Omental fat pad (tissue), 4 donors: ENCODE results near the gene TUBGCP2. TPM values are rescaled to one million over a fixed set of nuclear protein-coding genes. Genes with fewer than 3 reads are reported as not detected.
"Not testable (repeated sequence)": the region's sequence is repeated elsewhere in the genome, so short reads cannot be mapped to it uniquely, and the experiment has no call there.

ENCODE experiments used
- ATAC-seq: fragments of 150-250 bp; one replicate; pipeline ENCODE4 v1.9.1; 2016; ENCODE audit warnings: mild to moderate bottlenecking, moderate library complexity; ENCODE audit not compliant: low FRiP score
- DNase-seq: peaks from one replicate; pipeline ENCODE4 v3.0.0-alpha.2; 2019; ENCODE audit warnings: low spot score
- total RNA-seq, 4 donors: library from RNA; depleted of rRNA; stranded (reverse); fragments of >200 nt; gene quantifications; one replicate each; pipeline ENCODE4 v1.1.0, GENCODE V29; 2016
- TF ChIP-seq, protein P1 (sequence below), 3 donors: fragments of 450-650 bp; IDR thresholded peaks; one replicate each; pipeline ENCODE4 v1.5.1; 2016 to 2017; ENCODE audit warnings: antibody characterized with exemption in 3 of 3, mild to moderate bottlenecking in 3 of 3, moderate library complexity in 2 of 3

Gene TUBGCP2
- total RNA-seq, 4 donors from 2014 or later, result 29.0 to 44.5 (median 36.3) TPM

DNA sequence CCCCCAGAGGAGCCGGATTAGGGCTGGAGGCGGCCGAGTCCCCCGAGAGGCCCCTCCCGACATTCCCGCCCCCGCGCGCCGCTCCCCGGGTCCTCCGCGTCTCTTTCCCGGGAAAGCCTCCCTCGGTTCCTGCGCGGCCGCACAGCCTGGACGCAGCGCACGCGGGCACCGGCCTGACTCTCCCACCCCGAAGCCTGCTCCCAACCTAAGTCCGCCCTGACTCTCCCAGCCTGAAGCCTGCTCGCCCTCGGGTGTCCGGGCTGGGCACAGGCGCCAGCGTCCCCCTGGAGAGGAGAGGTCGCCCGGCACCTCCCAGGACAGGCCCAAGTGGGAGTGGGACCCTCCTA, 71.5 kb downstream of the TUBGCP2 start:
- ATAC-seq, result no peak

DNA sequence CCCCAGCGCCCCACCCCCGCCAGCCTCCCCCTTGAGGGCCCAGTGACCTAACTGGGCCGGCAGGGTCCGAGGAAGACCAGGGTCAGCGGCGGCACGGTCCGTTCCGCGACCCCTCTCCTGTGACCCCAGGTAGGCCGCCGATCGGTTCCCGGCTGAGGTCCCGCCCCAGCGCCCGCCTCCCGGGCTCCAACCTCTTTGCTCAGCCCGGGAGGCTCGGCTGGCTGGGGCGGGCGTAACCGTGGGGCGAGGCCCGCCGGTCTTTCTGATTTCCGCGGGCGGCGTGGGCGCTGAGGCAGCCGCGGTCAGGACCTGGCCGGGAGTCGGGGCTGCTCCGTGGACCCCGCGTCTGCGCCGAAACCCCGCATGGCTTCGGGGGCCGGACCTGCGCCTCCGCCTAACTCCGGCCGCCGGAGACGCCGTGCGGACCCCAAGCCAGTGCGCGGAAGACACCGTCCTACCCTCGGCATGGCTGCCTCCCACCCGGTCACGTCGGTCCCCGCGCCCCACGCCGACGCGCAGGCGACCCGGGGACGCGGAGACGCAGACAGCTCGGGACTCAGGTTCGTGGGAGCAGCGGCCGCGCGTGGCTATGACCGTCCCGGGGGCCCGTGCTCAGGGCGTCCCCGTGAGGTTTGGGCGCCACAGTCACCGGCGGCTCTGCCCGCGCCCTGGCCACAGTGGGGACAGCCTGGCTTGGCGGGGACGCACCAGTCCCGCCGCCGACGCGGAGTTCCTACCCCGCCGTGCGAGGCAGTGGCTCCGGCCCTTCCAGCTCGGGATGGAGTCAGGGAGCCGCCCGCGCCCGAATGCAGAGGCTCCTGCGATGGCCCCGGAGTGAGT, 72.1 kb downstream of the TUBGCP2 start:
- DNase-seq, result no peak
- TF ChIP-seq, protein P1, sequence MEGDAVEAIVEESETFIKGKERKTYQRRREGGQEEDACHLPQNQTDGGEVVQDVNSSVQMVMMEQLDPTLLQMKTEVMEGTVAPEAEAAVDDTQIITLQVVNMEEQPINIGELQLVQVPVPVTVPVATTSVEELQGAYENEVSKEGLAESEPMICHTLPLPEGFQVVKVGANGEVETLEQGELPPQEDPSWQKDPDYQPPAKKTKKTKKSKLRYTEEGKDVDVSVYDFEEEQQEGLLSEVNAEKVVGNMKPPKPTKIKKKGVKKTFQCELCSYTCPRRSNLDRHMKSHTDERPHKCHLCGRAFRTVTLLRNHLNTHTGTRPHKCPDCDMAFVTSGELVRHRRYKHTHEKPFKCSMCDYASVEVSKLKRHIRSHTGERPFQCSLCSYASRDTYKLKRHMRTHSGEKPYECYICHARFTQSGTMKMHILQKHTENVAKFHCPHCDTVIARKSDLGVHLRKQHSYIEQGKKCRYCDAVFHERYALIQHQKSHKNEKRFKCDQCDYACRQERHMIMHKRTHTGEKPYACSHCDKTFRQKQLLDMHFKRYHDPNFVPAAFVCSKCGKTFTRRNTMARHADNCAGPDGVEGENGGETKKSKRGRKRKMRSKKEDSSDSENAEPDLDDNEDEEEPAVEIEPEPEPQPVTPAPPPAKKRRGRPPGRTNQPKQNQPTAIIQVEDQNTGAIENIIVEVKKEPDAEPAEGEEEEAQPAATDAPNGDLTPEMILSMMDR (IDR thresholded peaks at IDR 0.05), result no peak
- no peak for ATAC-seq

More for the DNA sequence above, 71.5 kb downstream of the TUBGCP2 start:
- TF ChIP-seq, protein P1 (IDR thresholded peaks at IDR 0.05), result no peak
- no peak for DNase-seq

DNA sequence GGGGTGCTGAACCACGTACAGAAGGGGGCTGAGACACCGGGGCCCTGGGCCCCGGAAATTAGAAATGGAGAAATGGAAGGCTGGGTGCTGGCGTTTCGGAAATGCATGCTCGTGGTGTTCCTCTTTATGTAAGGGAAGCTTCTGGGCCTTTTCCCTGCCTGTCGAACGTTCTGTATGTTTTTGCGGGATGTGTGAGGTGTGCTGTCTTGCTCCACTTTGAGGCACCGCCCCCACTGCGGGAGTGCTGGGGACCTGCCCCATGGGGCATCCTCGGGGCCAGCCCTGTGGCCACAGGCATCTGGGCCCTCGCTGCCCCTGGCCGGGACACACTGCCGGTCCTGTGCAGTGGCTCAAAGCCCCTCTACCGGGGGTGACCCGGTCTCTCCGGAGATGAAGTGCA, 72.7 kb downstream of the TUBGCP2 start:
- no peak for DNase-seq
- TF ChIP-seq, protein P1 (IDR thresholded peaks at IDR 0.05), result no peak
- ATAC-seq, result no peak

DNA sequence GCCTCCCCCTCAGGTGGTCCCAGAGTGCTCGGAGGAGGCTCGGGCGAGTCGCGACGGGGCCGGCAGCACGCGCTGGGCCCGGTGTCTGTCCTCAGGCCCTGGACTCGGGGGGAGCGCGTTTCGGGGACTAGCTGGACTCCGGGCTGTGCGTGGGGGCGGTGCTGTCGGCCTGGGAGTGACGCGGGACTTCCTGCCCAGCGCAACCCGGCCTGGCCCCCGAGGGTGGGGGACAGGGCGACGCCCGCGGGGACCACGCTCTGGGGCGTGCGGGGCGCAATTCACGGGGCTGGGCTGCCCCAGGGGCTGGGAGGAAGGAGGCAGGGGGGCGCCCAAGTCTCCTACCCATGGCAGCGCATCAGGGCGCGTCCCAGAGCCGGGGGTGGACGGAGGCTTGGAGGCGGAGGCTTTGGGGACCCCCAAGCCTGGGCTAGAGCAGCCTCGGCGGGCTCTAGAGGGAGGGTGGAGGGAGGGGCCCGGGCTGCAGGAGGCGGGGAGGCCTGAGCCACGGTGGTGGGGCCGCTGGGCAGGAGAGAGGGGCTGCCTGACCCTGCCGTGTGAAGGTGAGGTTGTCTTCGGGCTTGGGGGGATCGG, 73.3 kb downstream of the TUBGCP2 start:
- no peak for ATAC-seq
- DNase-seq, result no peak
- TF ChIP-seq, protein P1 (IDR thresholded peaks at IDR 0.05), result no peak

DNA sequence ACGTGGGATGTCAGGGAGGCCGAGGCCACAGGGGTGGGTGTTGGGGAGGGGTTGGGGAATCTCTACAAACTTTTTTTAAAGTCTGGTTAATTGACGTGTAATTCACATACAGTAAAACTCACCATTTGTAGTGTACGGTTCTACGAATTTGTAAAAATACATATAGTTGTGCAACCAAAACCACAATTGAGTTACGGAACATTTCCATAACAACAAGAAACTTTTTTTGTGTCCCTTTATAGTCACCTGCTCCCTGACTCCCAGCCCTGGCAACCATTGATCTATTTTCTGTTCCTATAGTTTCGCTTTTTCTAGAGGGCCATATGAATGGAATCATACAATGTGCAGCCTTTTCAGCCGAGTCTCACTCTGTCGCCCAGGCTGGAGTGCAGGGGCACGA, 73.9 kb downstream of the TUBGCP2 start:
- DNase-seq, ATAC-seq: not testable (repeated sequence)

DNA sequence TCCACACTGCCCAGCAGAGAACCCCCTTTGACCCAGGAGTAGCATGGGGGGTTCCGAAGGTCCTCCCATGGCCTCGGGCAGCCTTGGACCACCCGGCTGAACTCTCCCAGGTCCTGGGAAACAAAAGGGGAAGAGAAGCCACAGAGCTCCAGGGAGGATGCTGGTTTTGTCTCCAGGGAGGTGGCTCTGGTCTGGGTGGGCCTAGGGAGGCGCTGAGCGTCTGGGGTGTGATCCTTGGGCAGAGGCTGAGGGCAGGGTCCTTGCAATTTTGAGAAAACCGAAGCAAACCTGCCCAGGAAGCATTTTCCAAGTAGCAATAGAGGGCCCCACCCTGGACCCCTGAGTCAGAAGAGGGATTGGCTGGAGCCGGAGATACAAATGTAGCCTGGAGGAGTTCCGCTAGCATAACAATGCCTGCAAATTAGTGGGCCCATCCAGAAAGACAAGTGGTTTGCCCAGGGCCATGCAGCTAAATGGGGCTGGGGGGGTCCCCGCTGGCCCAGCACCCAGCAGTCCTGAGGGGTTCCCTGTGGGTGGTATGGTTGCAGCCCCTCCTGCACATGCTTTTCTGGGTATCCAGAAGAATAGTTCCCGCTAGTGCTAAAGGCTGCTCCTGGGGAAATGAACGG, 76.6 kb downstream of the TUBGCP2 start:
- TF ChIP-seq, protein P1 (IDR thresholded peaks at IDR 0.05), result no peak
- no peak for DNase-seq
- no peak for ATAC-seq

DNA sequence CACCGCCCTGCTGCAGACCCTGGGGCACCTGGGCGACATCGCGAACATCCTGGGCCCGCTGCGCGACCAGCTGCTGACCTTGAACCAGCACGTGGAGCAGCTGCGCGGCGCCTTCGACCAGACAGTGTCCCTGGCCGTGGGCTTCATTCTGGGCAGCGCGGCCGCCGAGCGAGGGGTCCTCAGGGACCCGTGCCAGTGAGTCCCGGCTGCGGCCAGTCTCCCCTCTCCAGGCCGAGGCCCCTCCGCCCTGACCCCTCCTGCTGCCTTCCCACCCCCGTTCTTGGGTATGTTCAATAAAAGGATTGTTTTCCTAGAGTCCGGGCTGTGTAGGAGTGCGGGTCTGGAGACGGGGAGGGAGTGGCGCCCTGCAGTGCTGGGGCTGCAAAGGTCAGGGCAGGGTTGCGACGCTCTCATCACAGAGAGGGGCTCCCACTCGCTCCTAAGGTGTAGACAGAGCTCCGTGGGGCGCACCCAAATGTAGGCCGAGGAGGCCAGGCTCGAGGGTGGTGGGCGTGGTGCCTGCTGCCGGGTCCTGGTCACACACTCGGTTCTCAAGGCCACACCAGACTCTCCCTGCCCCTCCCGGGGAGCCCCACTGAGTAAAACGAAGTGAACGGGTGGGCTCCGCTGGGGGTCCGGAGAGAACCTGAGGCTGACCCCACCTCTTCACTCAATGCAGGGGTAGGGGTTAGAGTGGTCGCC, 77.3 kb downstream of the TUBGCP2 start:
- ATAC-seq (no peak), DNase-seq (no peak)
- TF ChIP-seq, protein P1 (IDR thresholded peaks at IDR 0.05), result no peak
